ENCODE data around the gene CPN1.

- TF ChIP-seq CTCF (conservative IDR thresholded peaks at IDR 0.05) (no peak), ZFX (IDR thresholded peaks at IDR 0.05) (no peak)
Measured at GRCh38 chr10:99993701-99994689, 87.7 kb downstream of the CPN1 start.
